HS-5 (cell line): ENCODE results near the gene FHIT.
"Not testable (repeated sequence)": the region's sequence is repeated elsewhere in the genome, so short reads cannot be mapped to it uniquely, and the experiment has no call there.

Experiments used
- DNase-seq: peaks from one replicate; pipeline ENCODE4 v3.0.0-alpha.2; 2012; ENCODE audit warnings: low read depth

Gene FHIT

DNA sequence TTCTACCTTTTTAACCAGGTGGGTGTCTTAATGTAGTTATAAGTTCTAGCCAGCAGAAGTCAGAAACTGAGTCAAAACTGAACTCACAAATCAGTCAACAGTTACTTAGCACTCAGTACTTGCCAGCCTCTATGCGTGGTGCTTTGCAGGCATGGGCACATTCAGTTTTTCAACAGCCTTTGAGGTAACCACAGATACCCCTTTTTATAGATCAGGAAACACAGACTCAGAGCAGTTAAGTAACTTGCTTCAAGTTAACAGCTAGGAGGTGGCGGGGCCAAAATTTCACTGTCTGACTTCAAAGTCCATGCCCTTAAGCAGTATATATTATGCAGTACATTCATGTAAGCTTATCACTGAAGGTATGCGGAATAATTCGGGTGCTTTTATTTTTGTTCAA, 139.4 kb downstream of the FHIT start:
- DNase-seq, result no peak

- no peak for DNase-seq
Observed at GRCh38 chr3:61110576-61110975, 140.7 kb downstream of the FHIT start.

DNA sequence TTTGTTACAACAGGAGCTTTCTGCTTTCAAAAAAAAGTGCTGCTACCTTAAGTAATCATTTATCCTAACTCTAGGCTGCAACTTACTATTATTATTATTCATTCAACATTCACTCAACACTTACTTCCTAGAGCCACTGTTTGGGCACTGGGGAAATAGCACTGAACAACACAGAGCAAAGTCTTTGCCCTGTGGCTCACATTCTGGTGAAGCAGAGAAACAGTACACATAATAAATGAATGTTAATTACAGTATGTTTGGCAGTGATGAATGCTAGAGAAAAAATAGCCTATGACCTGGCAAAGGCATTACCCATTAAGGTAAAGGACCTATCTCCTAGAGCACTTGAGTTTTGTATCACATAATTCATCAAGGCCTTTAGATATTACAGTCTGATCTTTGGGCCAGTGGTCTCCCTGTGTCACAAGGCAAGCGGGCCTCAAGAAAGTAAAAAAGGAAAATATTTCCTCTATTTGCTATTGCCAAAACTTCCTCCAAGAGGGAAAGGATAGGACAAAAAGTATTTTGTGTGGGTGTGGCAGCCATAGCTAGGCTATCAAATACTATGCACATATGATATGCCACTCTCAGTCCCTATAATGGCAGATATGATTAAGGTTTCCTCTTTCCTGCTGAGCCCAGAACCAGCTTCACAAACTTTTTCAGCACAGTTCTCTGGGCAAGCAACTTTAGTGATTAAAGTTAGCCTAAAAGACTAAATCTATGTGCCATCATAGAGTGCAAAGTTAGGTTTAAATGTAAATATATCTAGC, 142.8 kb downstream of the FHIT start:
- DNase-seq, result no peak

GRCh38 chr3:61094608-61095007, 156.6 kb downstream of the FHIT start:
- DNase-seq, result peak; percentile 9

DNA sequence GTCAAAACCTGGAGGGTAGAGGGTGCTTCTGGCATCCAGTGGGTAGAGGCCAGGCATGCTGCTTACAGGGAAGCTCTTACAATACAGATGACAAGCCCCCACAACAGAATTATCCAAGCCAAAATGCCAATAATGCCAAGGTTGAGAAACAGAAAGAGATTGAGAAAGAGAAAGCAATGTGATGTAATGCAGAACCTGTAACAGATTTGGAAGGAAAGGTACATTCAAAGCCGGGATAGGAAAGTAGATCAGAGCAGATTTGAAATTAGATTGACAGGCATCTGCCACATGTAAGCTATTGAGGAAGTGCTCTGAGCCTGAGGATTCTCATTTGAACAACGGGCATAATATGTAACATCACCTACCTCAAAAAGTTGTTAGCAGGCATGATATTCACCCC, 157.9 kb downstream of the FHIT start:
- no peak for DNase-seq

GRCh38 chr3:61092870-61093269, 158.4 kb downstream of the FHIT start:
- DNase-seq, result no peak

DNA sequence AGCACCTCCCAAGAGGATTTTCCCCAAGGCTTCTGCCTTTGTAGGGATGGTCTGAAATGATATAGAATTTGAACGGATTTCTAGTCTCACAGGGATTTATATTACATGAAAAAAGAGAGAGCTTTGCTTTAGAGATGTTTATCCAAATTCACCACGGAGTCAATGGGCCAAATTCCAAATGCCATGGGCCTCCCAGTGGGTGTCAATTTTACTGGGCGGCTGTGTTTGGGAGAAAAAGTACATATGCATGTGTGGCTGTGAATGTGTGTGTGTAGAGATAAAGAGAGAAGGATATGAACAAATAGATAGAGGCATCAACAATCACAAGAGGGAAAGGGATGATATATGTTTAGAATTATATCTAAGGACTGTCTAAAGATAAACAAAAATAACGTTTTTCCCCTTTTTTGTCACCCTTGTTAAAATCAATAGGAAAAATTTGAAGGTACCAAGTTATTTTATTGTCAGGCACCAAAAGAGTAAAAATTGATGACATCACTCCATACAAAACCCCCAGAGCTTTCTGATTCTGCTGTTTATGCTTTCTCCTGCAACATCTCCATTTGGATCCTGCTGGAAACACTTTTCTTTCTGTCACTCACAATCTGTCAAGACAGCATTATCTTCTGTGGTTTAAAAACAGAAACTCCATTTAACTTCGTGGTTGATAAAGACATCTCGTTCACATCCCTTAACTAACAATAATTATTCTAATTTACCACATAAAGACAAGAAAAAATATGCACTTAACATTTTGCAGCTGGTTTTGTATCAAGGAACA, 160.7 kb downstream of the FHIT start:
- DNase-seq, result no peak

- no peak for DNase-seq
Observed at GRCh38 chr3:61087465-61087864, 163.8 kb downstream of the FHIT start.

- DNase-seq, result no peak
Observed at GRCh38 chr3:61081554-61081953, 169.7 kb downstream of the FHIT start.

DNA sequence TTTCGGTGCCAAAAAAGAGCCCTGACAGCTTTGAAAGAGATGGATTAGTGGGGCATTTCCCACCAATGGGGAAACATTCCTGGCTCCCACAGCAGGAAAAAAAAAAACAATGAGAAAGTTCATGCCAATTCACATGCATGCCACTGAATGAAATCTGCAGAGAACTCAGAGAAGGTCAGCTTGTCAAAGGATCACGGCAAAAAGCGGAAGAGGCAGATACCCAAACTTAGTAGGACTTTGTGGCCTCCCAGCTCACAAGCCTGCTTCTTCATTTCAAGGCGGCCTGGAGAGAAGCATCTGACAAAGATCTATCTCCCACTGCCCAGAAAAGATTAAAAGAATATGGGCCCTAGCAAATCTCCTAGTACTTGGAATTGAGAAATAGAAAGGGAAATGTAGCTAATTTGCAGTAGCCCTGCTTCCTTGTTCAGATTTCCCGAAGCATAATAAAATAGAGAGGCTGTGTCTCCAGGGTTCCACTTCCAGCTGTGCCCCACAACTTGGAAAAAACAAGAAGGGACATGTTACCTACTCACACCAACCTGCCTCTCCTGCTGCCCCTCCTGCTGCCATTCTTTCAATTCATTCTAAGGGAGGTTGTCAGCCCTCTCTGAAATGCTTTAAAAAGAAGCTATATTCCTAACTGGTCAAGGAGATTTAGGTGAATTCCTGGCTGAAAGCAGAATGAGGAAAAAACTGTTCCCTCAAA, 170.4 kb downstream of the FHIT start:
- DNase-seq, result no peak

DNA sequence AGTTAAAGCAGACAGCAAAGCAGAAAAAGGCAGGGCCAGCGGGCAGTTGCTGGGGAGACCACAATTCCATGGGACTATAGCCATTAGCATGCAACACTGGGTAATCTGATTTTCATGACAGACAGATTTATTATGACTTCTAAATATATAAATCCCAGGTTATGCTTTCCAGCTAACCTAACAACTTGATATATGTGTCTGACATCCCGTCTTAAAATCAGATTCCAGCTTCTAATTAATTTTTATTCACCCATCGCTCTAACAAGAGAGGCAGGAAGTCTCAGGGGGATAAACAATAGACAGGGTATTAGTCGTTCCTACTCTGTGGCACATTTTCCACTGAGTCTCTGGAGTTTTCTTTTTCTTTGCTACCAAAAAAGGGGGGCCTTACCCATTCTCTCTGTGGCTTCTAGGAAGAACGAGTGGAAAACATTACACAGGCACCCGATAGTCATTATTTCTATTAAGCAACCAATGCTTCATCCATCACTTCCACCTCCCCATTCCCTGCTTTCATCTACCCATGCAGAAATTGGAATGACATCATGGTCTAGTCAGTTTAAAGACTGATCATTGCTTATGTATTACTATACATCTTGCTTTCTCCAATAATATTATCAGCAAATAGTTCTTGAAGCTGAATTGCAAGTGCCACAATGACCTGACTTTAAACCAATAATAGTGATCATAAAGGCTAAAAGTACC, 173.1 kb downstream of the FHIT start:
- DNase-seq, result no peak

GRCh38 chr3:61077551-61077950, 173.7 kb downstream of the FHIT start:
- DNase-seq, result no peak

GRCh38 chr3:61074783-61075182, 176.5 kb downstream of the FHIT start:
- DNase-seq, result no peak

DNA sequence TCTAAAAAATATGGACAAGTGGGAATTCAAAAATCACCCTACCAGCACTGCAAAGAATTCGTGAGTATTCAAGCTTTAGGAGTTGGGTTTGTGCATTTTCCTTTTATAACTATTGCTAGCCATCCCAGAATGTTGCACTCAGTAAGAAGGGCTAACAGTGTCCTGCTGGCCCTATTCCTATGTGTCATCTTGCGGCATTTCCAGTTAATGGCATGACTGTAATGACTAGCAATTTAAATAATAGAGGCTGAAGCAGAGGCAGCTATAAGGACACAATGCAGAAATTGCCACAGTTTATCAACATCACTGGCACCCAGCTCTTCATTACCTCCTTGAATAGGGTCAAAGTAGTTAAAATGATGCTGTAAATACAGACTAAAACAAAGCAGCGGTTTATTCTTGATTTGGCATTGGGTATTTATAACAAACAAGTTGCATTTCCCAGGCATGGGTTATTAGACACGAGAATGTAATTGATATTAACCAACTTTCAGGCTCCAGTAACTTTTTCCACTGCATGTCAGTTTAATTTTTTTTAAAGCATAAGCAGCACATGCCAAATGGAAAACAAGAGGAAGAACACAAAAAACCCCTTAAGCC, 177.6 kb downstream of the FHIT start:
- no peak for DNase-seq

DNA sequence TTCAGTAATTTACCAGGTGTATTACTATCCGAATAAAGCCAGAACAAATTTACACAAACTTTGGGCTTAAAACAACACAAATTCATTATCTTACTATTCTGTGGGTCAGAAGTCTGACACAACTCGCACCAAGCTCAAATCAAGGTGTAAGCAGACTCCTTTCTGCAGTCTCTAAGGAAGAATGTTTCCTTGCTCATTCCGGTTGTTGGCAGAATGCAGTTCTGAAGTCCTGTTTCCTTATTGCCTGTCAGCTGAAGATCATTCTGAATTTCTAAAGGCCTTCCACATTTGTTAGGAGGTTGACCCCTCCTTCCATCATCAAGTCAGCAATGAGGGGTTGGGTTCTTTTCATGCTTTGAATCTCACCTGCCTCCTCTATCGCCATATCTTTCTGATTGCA, 183.2 kb downstream of the FHIT start:
- no peak for DNase-seq

- DNase-seq, result no peak
Observed at GRCh38 chr3:61066800-61067199, 184.5 kb downstream of the FHIT start.

GRCh38 chr3:61066222-61066621, 185.0 kb downstream of the FHIT start:
- not testable (repeated sequence) for DNase-seq

DNA sequence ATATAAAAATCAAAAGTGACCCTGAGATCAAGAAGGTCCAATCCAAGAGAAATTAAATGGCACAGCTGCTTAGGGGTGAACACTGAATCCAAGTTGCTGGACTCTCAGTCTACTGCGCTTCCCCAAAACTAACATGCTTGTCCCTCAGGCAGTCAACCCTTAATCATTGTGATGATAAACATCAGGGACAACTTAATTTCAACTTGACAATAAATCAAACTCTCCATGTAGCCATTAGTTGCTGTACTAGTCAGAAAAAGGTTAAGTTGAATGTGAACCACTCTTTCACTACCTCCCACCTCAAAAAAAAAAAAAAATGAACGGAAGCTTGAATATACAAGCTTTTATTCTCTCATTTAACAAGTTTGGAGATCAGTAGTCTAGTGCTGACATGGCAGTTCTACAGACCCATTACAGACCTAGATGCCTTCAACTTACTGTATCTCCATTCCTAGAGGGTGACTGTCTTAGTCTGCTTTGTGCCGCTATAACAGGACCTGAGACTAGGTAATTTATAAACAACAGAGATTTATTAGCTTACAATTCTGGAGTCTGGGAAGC, 185.7 kb downstream of the FHIT start:
- DNase-seq, result no peak

DNA sequence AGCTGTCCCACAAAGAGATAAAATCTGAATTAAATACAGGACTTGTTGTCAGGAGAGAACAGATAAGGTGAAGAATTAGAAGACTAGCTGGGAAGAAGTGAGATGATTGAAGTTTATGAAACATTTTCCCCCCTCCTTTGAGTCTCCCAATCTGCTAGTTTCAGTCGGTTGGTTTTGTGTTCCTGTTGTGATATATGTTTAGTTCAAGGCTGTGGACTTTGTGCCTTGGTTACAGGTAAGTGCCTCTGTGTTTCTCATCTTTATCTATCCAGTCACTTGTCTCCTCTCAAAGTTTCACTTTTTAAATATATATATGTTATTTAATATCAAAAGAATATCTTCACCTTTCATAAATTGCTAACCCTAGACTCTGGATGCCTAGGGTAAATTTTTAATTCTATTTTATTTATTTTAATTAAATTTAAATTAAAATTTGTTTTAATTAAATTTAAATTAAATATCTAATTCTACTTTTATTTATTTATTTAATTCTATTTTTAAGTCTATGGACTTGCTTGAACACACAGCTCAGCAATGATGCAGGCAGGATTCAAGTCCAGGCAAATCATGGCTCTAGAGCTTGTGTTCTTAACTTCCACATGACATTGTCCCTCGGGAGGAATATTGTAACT, 190.0 kb downstream of the FHIT start:
- no peak for DNase-seq

GRCh38 chr3:61060411-61060861, 190.8 kb downstream of the FHIT start:
- no peak for DNase-seq

DNA sequence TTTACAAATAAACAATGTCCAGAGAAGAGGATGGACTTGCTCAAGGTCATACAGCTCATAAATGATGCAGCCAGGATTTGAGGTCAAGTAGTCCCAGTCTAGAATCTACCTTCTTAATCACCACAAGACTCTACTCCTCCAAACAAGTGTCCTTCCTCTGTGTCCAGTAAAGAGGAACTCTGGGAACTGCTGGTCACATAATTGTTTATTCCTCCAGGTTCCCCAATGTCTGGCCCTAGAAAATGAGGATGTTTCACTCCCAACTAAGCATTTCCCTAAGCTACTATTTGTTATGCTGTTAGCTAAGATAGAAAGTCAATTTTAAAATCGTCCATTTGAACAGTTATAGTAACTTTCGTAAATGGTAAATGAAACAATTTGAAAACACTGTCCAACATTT, 192.4 kb downstream of the FHIT start:
- DNase-seq, result no peak
